Germinal center (tissue), 1 donor: ENCODE measurements around the gene CLHC1.

Experiments used
- DNase-seq: peaks from one replicate; pipeline ENCODE4 v3.0.0; 2012; ENCODE audit warnings: mixed read lengths, low spot score

CLHC1 gene

GRCh38 chr2:55169359-55169758, 62.7 kb downstream of the CLHC1 start:
- no peak for DNase-seq

DNA sequence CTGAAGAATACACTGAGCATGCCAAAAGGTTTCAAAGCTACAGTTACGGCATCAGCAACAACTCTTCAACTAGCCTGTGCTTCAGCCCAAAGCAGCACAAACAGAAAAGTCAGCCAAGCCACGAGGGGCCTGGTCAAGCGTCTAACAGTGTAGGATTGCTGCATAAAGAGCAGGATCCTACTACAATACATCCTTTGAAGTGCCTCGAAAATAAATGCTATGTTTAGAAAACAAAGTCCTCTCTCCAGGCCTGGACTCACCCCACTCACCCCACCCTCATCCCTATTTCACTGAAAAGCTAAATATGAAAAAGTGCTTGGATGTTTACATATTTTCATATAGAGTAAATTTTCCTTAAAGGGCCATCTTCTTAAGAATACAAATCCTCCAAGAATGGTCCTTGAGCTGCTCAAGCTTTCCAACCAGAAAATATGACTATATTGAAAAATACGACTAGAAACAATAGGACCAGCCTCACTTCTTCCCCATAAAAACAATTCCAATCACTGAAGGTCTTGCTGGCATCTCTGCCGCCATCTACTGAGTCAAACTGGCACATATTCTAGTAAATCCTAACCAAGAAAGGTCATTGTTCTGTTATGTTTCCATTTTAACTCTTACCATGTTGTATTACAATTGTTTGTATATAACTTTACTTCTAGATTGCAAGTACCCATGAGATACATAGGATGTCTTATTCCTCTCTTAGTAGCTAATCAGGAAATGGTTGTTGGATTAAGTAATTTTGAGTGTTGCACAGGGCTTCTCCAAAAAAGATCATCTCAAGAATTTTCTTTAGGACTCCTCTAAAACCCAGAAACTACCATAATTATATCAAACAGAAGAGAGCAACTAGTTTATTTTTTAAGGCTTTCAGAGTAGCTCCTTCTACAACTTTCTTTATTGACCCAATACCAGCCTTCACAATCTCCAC, 63.6 kb downstream of the CLHC1 start:
- peak; percentile 38 for DNase-seq

DNA sequence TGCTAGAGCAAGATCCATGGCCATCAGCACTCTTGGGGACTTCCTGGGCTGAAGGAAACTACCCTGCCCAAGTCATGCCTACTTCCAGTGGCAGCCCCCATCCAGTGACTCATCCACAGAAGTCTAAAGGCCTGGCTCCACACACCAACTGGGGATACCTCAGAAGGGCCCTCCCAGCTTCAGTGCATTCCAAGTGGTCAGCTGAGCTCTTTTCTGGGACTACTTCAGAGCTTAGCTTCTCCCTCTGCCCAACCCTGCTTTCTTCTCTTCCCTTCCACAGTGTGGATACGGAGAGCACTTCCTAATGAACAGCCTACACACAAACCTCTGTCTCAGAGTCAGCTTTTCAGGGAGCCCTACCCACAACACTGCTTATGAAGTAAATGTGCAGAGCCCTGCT, 66.5 kb downstream of the CLHC1 start:
- no peak for DNase-seq

DNA sequence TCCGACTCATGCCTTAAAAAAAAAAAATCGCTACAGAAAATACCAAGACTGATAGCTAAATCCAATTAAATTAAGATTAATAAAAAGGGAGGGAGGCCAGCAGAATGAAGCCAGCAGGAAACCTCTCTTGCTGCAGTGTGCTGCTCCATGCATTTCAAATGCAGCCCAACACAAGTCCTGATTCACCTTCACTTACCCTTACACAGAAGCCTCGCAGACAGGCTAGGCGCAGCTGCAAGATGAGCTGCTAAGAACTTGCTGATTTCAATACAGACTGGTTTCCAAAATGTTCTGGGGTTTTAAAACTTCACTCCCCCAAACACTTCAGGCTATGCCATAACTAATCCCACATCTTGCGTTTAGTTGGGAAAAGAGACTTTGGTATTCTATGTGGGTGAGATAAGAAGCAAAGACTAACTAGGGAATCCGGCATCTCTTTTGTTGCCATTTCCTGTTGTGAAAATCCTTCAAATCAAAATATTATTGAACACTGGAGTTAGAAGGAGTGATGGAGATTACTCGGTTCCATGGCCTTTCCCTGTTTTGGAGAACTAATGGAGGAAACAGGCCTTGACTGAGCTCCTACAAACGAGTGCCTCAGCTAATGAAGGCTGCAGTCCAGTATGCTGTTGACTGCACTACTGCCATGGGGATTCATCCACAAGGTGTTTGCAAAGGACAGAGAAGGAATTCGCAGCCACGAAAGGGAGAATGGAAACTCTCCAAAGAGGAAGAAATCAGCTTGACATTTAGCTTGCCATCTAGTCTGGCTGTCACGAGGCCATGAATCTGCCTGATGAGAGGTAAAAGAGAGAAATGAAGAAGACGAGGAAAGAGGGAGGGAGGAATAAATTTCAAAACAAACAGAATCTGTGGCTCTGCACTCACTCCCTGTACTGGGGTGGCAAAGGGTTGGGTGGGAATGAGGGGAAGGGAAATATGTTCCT, 67.3 kb downstream of the CLHC1 start:
- DNase-seq = no peak

DNA sequence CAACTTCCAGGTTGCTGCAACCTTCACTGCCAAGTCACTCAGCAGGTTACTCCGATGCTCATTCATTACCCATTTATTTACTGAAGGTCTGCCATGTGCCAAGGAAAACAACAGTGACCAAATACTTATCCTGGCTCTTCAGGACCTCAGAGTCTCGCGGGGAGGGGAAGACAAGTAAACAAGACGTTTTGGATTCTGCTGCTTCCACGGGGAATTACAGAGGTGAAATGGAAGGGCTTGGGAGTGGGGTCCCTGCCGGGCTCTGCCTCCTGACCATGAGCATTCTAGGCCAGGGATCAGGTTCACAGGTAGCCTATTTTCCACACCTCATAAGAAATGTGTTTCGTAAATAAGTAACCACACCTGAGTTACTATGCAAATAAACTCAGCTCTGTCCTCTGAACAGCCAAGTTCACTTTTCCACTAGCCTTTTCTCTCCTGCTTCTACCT, 68.1 kb downstream of the CLHC1 start:
- no peak for DNase-seq

- DNase-seq = no peak
These were observed 68.8 kb downstream of the CLHC1 start for GRCh38 chr2:55163274-55163721.

DNA sequence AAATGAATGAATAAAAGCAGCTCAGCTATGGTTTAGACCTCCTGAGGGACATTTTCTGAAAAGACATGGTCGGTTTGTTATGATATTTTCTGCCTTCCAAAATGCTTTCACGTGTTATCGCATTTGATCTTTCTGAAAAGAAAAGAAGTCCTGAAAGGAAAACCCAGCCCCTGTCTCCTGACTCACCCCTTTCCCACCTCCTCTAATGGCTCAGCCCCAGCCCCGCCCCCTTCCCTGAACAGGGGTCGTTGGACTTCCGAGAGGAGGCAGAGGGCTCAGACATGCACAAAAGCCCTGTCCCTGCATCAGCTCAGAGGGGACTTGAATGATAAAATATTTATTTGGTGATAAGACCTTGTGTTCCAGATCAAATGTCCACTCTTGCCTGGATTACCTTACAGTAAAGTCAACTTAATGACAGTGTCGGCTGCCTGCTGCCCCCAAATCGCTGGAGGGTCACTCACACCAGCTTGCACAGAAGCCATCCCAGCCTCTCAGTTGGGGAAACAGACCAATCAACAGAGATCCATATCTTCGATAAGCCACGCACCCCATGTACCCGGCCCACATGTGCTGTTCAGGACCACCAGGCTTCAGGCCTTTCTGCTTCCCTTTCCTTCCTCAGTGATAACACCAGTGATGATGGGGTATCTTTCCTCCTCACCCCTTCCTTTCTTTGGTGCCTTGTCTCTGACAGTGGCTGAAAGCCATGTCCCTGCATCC, 69.6 kb downstream of the CLHC1 start:
- no peak for DNase-seq

DNA sequence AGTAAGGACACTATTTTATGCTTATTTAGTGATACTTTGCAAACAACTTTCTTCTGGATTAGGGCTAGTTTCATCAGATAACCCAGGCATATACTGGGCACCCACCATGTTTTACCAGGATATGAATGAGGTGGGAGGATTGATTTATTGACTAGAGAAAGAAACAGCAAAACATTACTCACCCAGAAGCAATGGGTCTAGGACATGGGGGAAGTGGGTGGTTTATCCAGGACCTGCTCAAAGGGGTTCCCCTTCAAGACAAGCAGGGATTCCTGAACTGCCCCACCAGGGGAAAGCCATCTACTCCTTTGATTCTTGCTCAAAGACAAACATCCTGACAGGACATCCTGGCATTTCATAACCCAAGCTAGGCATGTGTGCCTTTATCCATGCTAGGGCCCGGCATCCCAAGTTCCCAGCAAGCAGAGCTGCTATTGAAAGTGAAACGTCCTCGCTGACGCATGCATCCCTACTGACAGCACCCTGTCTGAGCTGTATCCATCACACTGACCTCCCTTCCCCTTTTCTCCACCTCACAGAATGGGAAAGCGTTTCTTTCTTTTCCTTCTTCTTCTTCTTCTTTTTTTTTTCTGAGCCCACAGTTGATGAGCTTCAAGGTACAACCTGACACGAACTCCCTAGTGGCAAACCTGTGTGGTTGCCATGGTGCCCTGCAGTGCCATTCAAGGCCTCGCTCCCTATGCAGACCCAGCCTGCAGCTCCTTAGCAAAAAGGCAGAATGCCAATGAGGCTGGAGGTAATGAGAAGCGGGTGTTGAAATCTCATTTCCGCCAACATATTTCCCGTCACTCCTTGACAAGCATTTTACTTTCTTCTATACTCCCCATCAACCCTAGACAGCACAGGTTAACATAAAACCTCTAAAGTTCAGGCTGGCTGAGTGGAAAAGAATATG, 70.5 kb downstream of the CLHC1 start:
- no peak for DNase-seq

DNA sequence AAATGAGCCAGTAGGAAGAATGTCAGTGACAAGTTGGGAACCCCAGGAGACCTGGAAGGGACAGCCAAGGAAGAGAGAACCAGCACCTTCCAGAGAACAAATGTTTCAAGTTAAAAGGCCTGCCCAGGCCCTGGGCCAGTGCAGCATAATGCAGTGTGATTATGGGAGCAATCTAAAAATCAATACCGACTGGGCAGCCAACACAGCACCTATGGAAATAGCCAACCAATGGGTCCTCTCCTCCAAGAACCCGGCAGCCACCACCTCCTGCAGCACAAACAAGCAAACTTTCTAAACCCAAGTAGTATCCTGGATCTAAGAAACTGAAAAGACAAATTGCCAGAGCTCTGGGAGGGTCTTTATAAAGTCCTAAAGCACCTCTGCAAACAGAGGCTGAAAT, 71.7 kb downstream of the CLHC1 start:
- DNase-seq = no peak

GRCh38 chr2:55159752-55160151, 72.3 kb downstream of the CLHC1 start:
- no peak for DNase-seq

DNA sequence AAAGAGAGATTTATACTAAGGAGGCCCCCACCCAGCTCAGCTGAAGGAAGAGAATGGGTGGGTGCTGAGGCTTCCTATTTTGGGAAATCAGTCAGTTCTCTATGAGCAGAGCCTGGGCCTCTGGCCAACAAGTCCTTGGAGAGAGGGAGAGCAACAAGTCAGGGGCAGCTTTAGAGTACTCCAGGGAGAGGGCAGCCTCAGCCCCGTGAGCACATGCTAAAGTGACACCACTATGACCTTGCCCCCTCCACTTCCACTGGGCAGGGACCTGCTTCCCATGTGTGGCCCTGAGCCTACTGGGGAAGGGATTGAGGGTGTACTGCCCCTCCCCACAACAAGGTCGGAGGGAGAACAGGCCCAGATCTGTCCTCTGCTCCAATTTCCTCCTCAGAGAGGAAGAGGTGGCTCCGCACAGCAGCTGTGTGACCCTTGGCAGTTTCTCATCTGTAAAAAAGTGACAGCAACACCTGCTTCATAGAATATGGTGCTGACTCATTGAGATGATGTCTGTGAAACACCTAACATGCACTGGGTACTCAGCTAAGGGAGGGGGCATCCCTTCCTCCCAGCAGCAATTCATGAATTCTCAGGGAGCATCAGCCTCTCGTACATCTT, 72.9 kb downstream of the CLHC1 start:
- DNase-seq = no peak

- no peak for DNase-seq
These were observed 73.8 kb downstream of the CLHC1 start for GRCh38 chr2:55158111-55158814.

GRCh38 chr2:55157474-55157884, 74.6 kb downstream of the CLHC1 start:
- DNase-seq = no peak

DNA sequence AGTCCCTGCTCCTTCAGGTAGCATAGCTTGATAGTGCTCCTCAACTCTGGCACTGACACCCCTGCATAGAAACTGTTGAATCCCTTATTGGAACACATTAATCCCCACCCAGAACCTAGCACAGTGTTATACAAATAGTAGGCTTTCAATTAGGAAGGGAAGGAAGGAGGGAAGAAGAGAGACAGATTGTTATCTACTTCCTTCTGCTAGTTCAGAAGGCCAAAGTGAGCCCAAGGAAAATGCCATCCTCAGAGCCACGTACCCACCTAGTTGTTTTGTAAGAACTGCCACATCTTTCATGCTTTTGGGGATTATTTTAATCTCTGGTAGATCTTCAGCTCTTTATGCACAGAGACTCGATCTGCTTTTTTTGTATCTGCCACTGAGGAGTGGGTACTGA, 75.1 kb downstream of the CLHC1 start:
- DNase-seq = no peak

DNA sequence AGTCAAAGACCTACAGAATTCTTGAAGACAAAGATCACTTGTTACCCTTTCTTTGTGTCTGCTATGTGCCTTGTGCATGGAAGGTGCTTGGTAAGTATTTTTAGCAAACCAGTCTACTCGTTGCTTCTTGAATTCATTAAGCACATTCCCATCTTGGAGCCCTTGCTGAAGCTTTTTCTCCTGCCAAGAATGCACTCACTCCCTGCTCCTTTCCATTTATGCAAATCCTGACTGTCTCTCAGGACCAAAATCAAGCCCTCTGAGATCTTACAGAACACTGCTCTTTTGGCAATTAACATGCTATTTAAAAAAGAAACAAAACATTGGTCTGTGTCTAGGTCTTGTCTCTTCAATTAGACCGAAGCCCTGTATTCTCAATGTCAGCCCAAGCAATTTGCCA, 75.8 kb downstream of the CLHC1 start:
- DNase-seq = no peak

- DNase-seq = no peak
These were observed 76.3 kb downstream of the CLHC1 start for GRCh38 chr2:55155764-55156281.

GRCh38 chr2:55155206-55155605, 76.9 kb downstream of the CLHC1 start:
- no peak for DNase-seq

- no peak for DNase-seq
These were observed 77.5 kb downstream of the CLHC1 start for GRCh38 chr2:55154525-55155030.

- no peak for DNase-seq
These were observed 78.4 kb downstream of the CLHC1 start for GRCh38 chr2:55153584-55154299.
